Endodermal cell (in vitro differentiated cells): Measurements from ENCODE around the gene EVX2. TPM values are rescaled to one million over a fixed set of nuclear protein-coding genes. Genes with fewer than 3 reads are reported as not detected.

Experiments used
- DNase-seq: peaks from one replicate; pipeline ENCODE4 v3.0.0-alpha.2; 2017
- H3K27ac ChIP-seq: 2 replicates; pipeline ENCODE4 v1.5.1; 2013; ENCODE audit warnings: mild to moderate bottlenecking, low read depth, low read length, moderate library complexity
- H3K27me3 ChIP-seq: 2 replicates; pipeline ENCODE4 v1.6.1; 2013; ENCODE audit warnings: mild to moderate bottlenecking, low read length, moderate library complexity; ENCODE audit not compliant: insufficient read depth, control insufficient read depth, poor library complexity, severe bottlenecking
- H3K36me3 ChIP-seq: 2 replicates; pipeline ENCODE4 v1.7.0; 2013; ENCODE audit warnings: mild to moderate bottlenecking, low read length, moderate library complexity; ENCODE audit not compliant: control insufficient read depth, insufficient read depth
- H3K4me1 ChIP-seq: one replicate; pipeline ENCODE4 v1.7.0; 2013; ENCODE audit warnings: low read length; ENCODE audit not compliant: control insufficient read depth, insufficient read depth
- H3K4me3 ChIP-seq: 2 replicates; pipeline ENCODE4 v1.5.1; 2013; ENCODE audit warnings: mild to moderate bottlenecking, low read length, moderate library complexity
- H3K9ac ChIP-seq: 2 replicates; pipeline ENCODE4 v1.6.1; 2013; ENCODE audit warnings: mild to moderate bottlenecking, low read length, moderate library complexity; ENCODE audit not compliant: poor library complexity, severe bottlenecking; ENCODE audit errors: extremely low read depth
- H3K9me3 ChIP-seq: 2 replicates; pipeline ENCODE4 v1.6.1; 2013; ENCODE audit warnings: mild to moderate bottlenecking, low read length, moderate library complexity; ENCODE audit not compliant: control insufficient read depth
- H3K27ac Mint-ChIP-seq: 2 replicates; pipeline ENCODE4 v1.8.0; 2020; ENCODE audit warnings: mixed read lengths
- H3K27me3 Mint-ChIP-seq: 2 replicates; pipeline ENCODE4 v1.8.0; 2021; ENCODE audit warnings: mild to moderate bottlenecking, mixed read lengths; ENCODE audit not compliant: insufficient read depth
- H3K36me3 Mint-ChIP-seq: 2 replicates; pipeline ENCODE4 v1.8.0; 2020; ENCODE audit warnings: low read depth, mixed read lengths
- H3K4me1 Mint-ChIP-seq: 2 replicates; pipeline ENCODE4 v1.8.0; 2020; ENCODE audit warnings: mixed read lengths
- H3K4me3 Mint-ChIP-seq: 2 replicates; pipeline ENCODE4 v1.8.0; 2020; ENCODE audit warnings: mild to moderate bottlenecking, moderate library complexity, mixed read lengths
- H3K9me3 Mint-ChIP-seq: 2 replicates; pipeline ENCODE4 v1.8.0; 2020; ENCODE audit warnings: mild to moderate bottlenecking, mixed read lengths
- CTCF ChIP-seq: fragments of 200-600 bp; sonication (generic); conservative IDR thresholded peaks from 2 replicates; pipeline ENCODE4 v1.5.0; 2021; ENCODE audit warnings: antibody characterized with exemption, mild to moderate bottlenecking
- WGBS, 2 experiments: methylation state at CpG; one replicate each; pipeline versions ENCODE4 v1.1.5 to v1.1.7; 2013; ENCODE audit warnings: missing lambda C conversion rate in 2 of 2, mixed read lengths in 1 of 2; ENCODE audit not compliant: insufficient coverage in 1 of 2, insufficient read length in 1 of 2; 5-methylcytosine and 5-hydroxymethylcytosine counted together
- long read RNA-seq, 4 experiments: library from polyadenylated mRNA in 2 of 4; library from RNA in 1 of 4; library from capped mRNA in 1 of 4; stranded (forward) in 3 of 4; unstranded in 1 of 4; transcript quantifications; one replicate each; pipeline ENCODE4 v2.0.0, GENCODE V29; 2020 to 2021; ENCODE audit warnings: inconsistent platforms in 1 of 4
- polyA plus RNA-seq, 2 experiments: library from polyadenylated mRNA; stranded (reverse); fragments of 50-300 nt; gene quantifications; one replicate each; pipeline ENCODE4 v1.2.3, GENCODE V29; 2013
- total RNA-seq, 2 donors: library from RNA; stranded (reverse); fragmentation: NEBNext Ultra II Directional in 1 of 2; extraction: Animal tissue kit (Norgen Biotek cat#: 25700) in 1 of 2; gene quantifications; 2 replicates in 1 of 2; 3 replicates in 1 of 2; pipeline ENCODE4 v1.2.1, GENCODE V29; 2021

The EVX2 gene
- not detected for total RNA-seq
- polyA plus RNA-seq (2013, experiment 1 of 2) = 0.93 TPM
- 1.0 TPM for polyA plus RNA-seq (2013, experiment 2 of 2)
- long read RNA-seq, experiment 1 = 0 reads
- long read RNA-seq, experiment 2 = 0 reads
- long read RNA-seq, experiment 3 = 0 reads
- long read RNA-seq, experiment 4 = 0 reads

GRCh38 chr2:176083796-176084261 lies at the start of gene EVX2:
Gene EVX2 (minus strand): TSS chr2:176083962. CDS start chr2:176083776, 186 bp downstream.
- Mint-ChIP-seq H3K27me3 (peaks cover 95% of the 10 kb centered on the region), H3K4me3 (peak within 1 kb of the TSS; percentile 47), H3K36me3 (no peaks in the 10 kb centered on the region), H3K4me1 (peaks cover 51% of the 10 kb centered on the region), H3K9me3 (peaks cover 5% of the 10 kb centered on the region), H3K27ac (no peak within 1 kb of the TSS)
- 3 to 7% methylated on average over 6 to 27 of the region's 27 CpGs for WGBS, 2 experiments
- no peak within 1 kb of the TSS for H3K27ac ChIP-seq
- H3K9me3 ChIP-seq = no peaks in the 10 kb centered on the region
- peaks cover 6% of the 10 kb centered on the region for H3K4me1 ChIP-seq
- no peak within 1 kb of the TSS for H3K9ac ChIP-seq
- no peak for TF ChIP-seq CTCF
- H3K27me3 ChIP-seq = peaks cover 95% of the 10 kb centered on the region
- peak; percentile 52 for DNase-seq
- H3K36me3 ChIP-seq = no peaks in the 10 kb centered on the region
- peak within 1 kb of the TSS; percentile 64 for H3K4me3 ChIP-seq

GRCh38 chr2:176133389-176133788 lies 49.6 kb upstream of the EVX2 start:
- Mint-ChIP-seq H3K27me3 (peaks cover 96% of the 10 kb centered on the region), H3K36me3 (no peaks in the 10 kb centered on the region), H3K9me3 (no peaks in the 10 kb centered on the region), H3K4me3 (no peak overlapping the region), H3K27ac (no peak overlapping the region), H3K4me1 (peaks cover 7% of the 10 kb centered on the region)
- no peak overlapping the region for H3K4me3 ChIP-seq
- no peak overlapping the region for H3K9ac ChIP-seq
- no peak overlapping the region for H3K27ac ChIP-seq
- DNase-seq = no peak
- no peak for TF ChIP-seq CTCF
- peaks cover 100% of the 10 kb centered on the region for H3K27me3 ChIP-seq
- H3K9me3 ChIP-seq = peaks cover 8% of the 10 kb centered on the region
- H3K4me1 ChIP-seq = peaks cover 3% of the 10 kb centered on the region
- no peaks in the 10 kb centered on the region for H3K36me3 ChIP-seq

- Histone ChIP-seq H3K27ac (no peak overlapping the region), H3K4me1 (peaks cover 3% of the 10 kb centered on the region), H3K36me3 (no peaks in the 10 kb centered on the region), H3K27me3 (peaks cover 100% of the 10 kb centered on the region), H3K9ac (no peak overlapping the region), H3K4me3 (no peak overlapping the region), H3K9me3 (no peaks in the 10 kb centered on the region)
- Mint-ChIP-seq H3K27me3 (peaks cover 96% of the 10 kb centered on the region), H3K9me3 (no peaks in the 10 kb centered on the region), H3K4me1 (peaks cover 12% of the 10 kb centered on the region), H3K4me3 (no peak overlapping the region), H3K27ac (no peak overlapping the region), H3K36me3 (no peaks in the 10 kb centered on the region)
- peak; percentile 53 for DNase-seq
- no peak for TF ChIP-seq CTCF
- 2 to 4% methylated on average over 21 to 33 of the region's 33 CpGs for WGBS, 2 experiments
Measured at GRCh38 chr2:176132205-176133171, 48.7 kb upstream of the EVX2 start.
